Mesenteric fat pad (tissue), 1 donor: ENCODE results near the gene LCE1F. TPM values are rescaled to one million over a fixed set of nuclear protein-coding genes. Genes with fewer than 3 reads are reported as not detected.

Experiments used
- DNase-seq: peaks from one replicate; pipeline ENCODE4 v3.0.0-alpha.2; 2020; ENCODE audit warnings: low spot score
- long read RNA-seq: library from polyadenylated mRNA; unstranded; transcript quantifications from one replicate; pipeline ENCODE4 v2.0.0, GENCODE V29; 2020
- total RNA-seq: library from RNA; stranded (reverse); fragmentation: NEBNext Ultra II Directional; extraction: Animal tissue kit (Norgen Biotek cat#: 25700); gene quantifications from one replicate; pipeline ENCODE4 v1.2.1, GENCODE V29; 2021
- donor health status: DM: yes; HTN: yes; CAD: no.

Gene LCE1F
- not detected for total RNA-seq
- long read RNA-seq: 0 reads

DNA sequence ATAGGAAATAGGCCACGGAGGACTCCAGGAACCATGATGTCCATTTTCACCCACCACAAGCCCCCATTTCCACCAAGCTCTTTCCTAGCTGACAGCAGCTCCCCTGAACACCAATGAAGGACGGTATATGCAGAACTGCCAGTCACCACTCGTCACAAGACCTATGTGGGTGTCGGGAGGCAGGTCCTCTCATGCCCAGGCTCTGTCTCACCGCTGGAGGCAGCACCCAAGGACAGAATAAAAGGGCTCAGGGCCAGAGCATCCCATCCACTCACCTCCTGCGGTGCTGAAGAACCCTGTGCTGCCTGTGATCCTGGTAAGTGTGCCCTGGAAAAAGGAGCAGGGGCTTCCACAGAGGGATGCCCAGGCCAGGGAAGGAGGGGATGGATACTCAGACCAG, at the start of gene LCE1F:
Gene LCE1F (plus strand): TSS at position 266 of the 400 bp plus-strand sequence. CDS start 1,232 bp downstream, outside the sequence.
- no peak for DNase-seq

DNA sequence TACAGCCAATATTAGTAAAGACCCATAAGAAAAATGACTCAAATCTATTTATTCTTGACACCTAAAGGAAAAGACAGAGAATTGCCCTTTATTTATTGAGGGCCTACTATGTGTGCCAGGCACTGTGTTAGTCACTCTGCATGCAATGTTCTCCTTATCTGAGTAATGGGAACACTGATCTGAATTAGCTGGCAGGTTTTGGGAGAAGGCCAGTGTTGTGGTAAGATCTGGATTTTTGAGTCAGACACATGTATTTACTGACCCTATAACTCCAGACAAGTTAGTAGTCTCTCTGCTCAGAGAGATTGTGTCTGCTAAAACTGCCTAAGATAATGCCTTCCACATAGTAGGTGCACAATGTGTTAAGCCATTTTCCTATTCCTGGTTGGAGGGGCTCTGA, 49.7 kb upstream of the LCE1F start:
- DNase-seq: no peak

DNA sequence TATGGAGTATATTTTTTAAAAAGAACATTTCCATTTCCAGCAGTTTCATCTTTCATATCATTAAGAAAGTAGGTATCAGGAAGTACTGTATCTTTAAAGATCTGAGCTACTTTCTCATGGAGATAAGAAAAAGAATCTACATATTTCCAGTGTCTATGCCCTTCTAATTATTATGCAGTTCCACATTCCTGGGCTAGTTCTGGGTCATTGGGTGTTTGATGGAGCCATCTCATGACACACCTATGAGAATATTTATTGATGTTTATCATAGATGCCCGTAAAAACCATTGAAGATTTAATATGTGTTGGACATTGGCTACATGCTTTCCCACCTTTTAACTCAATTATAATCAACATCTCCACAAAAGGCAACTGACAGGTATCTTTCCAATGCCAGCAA, 46.0 kb upstream of the LCE1F start:
- no peak for DNase-seq

DNA sequence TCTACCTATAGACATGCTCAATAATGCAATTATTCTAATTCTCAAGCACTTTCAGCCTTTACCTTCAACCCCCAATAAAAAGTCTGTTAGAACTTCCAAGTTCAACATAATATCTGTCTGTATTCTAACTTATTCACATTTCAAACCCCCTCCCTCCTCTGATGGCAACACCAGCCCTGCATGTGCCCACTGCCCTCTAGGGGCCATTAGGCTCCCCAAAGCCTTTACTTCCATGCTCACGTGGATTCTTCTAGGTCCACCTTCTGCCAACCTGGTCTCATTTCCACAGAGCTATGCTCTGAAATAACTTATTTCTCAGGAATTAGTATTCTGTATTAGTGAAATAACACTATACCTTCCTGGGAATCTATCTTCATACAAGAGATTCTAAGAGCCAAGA, 39.3 kb upstream of the LCE1F start:
- DNase-seq: no peak

DNA sequence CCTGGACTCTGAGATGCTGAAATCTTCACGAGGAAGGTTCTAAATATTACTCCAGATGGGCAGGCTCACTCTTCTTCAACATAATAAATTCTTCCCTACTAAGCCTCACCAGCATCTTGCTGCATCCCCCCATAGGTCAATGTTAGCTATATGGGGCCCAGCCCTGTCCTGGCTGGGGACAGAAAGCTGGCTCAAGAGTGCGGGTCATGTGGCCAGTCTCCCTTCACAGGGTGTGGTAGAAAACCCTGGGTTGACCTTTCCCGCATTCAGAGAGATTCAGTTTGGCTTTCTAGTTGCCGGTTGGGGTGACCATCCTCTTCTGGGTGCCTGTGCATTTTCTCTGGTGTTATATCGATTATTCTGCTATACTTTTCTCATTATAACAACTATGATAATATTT, 36.9 kb upstream of the LCE1F start:
- DNase-seq: no peak

- no peak for DNase-seq
Measured at GRCh38 chr1:152739841-152740240, 35.1 kb upstream of the LCE1F start.

DNA sequence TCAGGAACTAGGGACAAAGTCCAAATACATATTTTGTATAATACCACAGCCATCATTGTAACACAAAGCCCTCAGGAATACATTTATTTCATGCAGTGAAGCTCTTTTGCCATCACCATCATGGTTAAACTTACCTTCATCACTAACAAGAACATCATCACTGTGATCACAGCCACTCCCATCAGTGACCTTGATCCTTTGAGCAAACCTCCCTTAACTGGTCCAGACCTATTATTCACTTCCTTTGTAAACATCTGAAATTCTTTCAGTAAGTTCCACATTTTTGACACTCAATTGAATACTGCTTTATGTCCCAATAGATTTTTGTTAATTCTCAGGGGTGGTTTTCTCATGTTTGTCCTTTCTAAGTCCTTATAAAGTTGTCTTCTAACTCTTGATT, 33.3 kb upstream of the LCE1F start:
- no peak for DNase-seq

GRCh38 chr1:152743371-152744145, 31.4 kb upstream of the LCE1F start:
- DNase-seq: no peak

- DNase-seq: no peak
Measured at GRCh38 chr1:152745289-152745704, 29.6 kb upstream of the LCE1F start.

GRCh38 chr1:152745765-152746444, 29.0 kb upstream of the LCE1F start:
- no peak for DNase-seq

DNA sequence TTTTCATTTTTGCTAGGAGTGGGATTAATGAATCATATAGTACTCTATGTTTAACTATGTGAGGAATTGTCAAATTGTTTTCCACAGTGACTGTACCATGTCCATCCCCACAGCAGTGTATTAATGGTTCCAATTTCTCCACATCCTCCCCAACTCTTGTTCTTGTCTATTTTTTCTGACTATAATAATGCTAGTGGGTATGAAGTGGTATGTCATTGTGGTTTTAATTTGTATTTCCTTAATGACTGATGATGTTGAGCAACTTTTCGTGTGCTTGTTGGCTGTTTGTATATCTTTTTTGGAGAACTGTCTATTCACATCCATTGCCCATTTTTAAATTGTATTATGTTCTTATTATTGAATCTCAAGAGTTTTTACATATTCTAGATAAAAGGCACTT, 27.1 kb upstream of the LCE1F start:
- DNase-seq: no peak

DNA sequence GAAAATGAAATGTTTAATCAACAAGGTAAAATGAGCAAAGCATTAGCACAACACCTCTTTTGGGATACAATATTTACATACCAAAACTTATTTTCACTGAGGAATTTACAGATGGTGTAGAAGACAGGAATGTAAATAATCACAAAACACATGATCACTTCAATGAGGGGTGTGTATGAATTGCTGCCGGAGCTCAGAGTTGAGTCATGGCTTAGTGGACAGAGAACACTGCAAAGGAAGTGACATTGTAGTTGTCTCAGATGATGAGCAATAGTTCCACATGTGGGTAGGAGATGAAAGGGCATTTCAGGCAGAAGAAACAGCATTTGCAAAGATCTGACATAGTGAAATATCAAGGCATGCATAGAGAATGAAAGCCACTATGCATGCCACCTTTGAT, 22.7 kb upstream of the LCE1F start:
- DNase-seq: no peak

GRCh38 chr1:152753586-152753985, 21.4 kb upstream of the LCE1F start:
- no peak for DNase-seq

GRCh38 chr1:152756872-152757271, 18.1 kb upstream of the LCE1F start:
- no peak for DNase-seq

- DNase-seq: no peak
Measured at GRCh38 chr1:152757747-152758146, 17.2 kb upstream of the LCE1F start, which contains the start of gene KPRP. TSS of gene KPRP (plus strand) at chr1:152758025. CDS start at chr1:152759589, 1,564 bp downstream.

- no peak for DNase-seq
Measured at GRCh38 chr1:152758636-152759035, 16.3 kb upstream of the LCE1F start.

- no peak for DNase-seq
Measured at GRCh38 chr1:152759453-152760173, 15.3 kb upstream of the LCE1F start.

DNA sequence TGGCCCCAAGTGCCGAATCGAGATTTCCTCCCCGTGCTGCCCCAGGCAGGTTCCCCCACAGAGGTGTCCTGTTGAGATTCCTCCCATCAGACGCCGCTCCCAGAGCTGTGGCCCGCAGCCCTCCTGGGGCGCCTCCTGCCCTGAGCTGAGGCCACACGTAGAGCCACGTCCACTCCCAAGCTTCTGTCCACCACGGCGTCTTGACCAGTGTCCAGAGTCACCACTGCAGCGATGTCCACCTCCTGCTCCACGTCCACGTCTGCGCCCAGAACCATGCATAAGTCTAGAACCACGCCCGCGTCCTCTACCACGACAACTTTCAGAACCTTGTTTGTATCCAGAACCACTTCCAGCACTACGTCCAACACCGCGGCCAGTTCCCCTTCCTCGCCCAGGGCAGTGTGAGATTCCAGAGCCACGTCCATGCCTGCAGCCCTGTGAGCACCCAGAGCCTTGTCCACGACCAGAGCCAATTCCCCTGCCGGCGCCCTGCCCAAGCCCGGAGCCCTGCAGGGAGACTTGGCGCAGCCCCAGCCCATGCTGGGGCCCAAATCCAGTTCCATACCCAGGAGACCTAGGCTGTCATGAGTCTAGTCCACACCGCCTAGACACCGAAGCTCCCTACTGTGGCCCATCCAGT, 14.3 kb upstream of the LCE1F start:
- no peak for DNase-seq

DNA sequence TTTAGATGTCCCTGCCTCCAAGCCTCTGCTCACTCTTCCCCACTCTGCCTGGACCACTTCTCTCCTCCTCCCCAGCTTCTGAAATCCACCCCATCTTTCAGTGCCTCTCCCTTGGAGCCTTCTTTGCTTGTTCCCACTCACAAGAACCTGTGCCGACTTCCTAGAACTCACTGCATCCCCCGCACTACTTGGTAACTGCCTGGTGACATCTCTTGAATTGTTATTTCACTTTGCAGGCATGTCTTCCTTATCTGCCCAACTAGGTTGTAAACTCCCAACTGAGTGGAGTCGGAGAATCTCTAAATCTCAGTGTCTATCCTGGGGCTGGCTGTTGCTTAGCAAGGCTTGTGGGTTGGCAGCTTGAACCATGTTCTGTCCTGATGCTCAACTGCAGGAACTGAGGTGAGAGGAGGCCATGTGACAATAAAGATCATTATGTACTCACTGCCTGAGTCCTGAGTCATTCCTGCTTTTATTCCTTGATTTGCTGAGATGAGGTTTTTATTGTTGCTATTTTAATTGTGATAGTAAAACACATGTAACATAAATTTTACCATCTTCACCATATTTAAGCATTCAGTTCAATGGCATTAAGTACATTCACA, 13.2 kb upstream of the LCE1F start:
- no peak for DNase-seq

DNA sequence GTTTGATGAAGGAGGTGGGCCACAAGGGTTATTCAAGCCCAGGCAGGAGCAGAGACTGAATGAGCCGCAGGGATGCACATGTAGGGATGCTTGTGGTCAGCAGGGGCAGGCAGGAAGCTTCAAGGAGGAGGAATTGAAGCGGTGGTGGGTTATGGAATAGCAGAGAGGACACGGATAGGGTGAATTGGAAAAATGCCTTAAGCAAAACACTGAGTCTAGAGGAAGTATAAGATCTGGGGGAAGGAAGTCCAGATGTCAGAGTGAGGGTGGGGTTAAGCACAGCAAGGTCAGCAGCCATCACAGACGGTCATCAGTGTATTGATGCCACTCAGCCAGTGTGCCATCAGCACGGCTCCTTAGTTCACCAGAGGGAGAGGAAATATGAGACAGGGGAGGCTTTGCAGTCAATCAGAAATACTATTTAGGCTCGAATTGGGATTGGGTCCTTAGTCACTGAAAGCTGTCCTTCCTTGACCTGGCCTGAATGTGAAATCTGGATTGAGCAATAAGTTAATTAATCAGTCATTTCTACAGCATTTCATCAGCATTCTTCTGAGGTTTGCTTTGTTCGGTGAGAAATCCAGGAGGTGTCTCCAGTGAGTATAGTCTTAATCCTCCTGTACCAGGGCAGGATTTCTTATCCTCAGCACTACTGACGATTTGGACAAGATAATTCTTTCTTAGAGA, 6.0 kb upstream of the LCE1F start:
- no peak for DNase-seq

GRCh38 chr1:152770411-152770810, 4.5 kb upstream of the LCE1F start:
- DNase-seq: no peak
